Upper lobe of right lung (tissue), 1 donor: ENCODE data around the gene PSAP. TPM values are rescaled to one million over a fixed set of nuclear protein-coding genes. Genes with fewer than 3 reads are reported as not detected.
A peak's percentile ranks its signal among the peaks of the same experiment; 100 is the strongest.

Source experiments
- ATAC-seq: fragments of 200-7000 bp; cut with Tn5 transposase; one replicate; pipeline ENCODE4 v1.9.1; 2020; ENCODE audit warnings: mild to moderate bottlenecking, moderate library complexity
- DNase-seq: peaks from one replicate; pipeline ENCODE4 v3.0.0-alpha.2; 2020
- H3K27ac ChIP-seq: fragments of 200-600 bp; one replicate; pipeline ENCODE4 v1.8.0; 2022
- H3K27me3 ChIP-seq: fragments of 200-600 bp; one replicate; pipeline ENCODE4 v1.8.0; 2022; ENCODE audit warnings: mild to moderate bottlenecking
- H3K36me3 ChIP-seq: fragments of 200-600 bp; one replicate; pipeline ENCODE4 v1.8.0; 2022
- H3K4me1 ChIP-seq: fragments of 200-600 bp; one replicate; pipeline ENCODE4 v1.8.0; 2022
- H3K4me3 ChIP-seq: fragments of 200-600 bp; one replicate; pipeline ENCODE4 v1.8.0; 2022; ENCODE audit warnings: mild to moderate bottlenecking
- H3K9me3 ChIP-seq: fragments of 200-600 bp; one replicate; pipeline ENCODE4 v1.8.0; 2022
- CTCF ChIP-seq: fragments of 200-600 bp; IDR thresholded peaks from one replicate; pipeline ENCODE4 v1.8.0; 2022; ENCODE audit warnings: antibody characterized with exemption
- intact Hi-C: fragments of 100-400 bp; cut with DNase I; formaldehyde crosslinking; loops from one replicate; pipeline ENCODE4 v1.11.0; 2022
- total RNA-seq: library from RNA; stranded (reverse); fragmentation: NEBNext Ultra II Directional; extraction: Animal tissue kit (Norgen Biotek cat#: 25700); gene quantifications from one replicate; pipeline ENCODE4 v1.2.1, GENCODE V29; 2021
- donor health status: DM: no; HTN: yes; CAD: no; lungs with severe emphysema.

PSAP gene
- total RNA-seq, 1 donor from 2014 or later: 1,464 TPM

GRCh38 chr10:71893258-71893815 is 42.3 kb upstream of the PSAP start:
- intact Hi-C loops: loop anchor here (10.0 kb wide), 1 partner anchor 59 kb away; no protein-coding TSS in a partner anchor
- no peak for DNase-seq
- peaks cover 2% of the 10 kb centered on the region for H3K4me1 ChIP-seq
- no peak for TF ChIP-seq CTCF
- H3K36me3 ChIP-seq: no peaks in the 10 kb centered on the region
- H3K9me3 ChIP-seq: no peaks in the 10 kb centered on the region
- no peak for ATAC-seq
- no peak overlapping the region for H3K27ac ChIP-seq
- no peak overlapping the region for H3K4me3 ChIP-seq
- no peaks in the 10 kb centered on the region for H3K27me3 ChIP-seq

- Histone ChIP-seq H3K27ac (no peak overlapping the region), H3K36me3 (no peaks in the 10 kb centered on the region), H3K4me3 (no peak overlapping the region), H3K27me3 (no peaks in the 10 kb centered on the region), H3K9me3 (no peaks in the 10 kb centered on the region), H3K4me1 (peaks cover 2% of the 10 kb centered on the region)
- no peak for DNase-seq
- ATAC-seq: no peak
- intact Hi-C loops: loop anchor here (10.0 kb wide), 1 partner anchor 57 kb away; no protein-coding TSS in a partner anchor
- no peak for TF ChIP-seq CTCF
These were observed 40.4 kb upstream of the PSAP start for GRCh38 chr10:71891437-71891836.

GRCh38 chr10:71889388-71889987 is 38.4 kb upstream of the PSAP start:
- intact Hi-C loops: no loop called here
- H3K4me1 ChIP-seq: peaks cover 2% of the 10 kb centered on the region
- peak overlapping the region; percentile 74 for H3K27ac ChIP-seq
- H3K36me3 ChIP-seq: no peaks in the 10 kb centered on the region
- ATAC-seq (no peak), DNase-seq (no peak)
- H3K9me3 ChIP-seq: no peaks in the 10 kb centered on the region
- no peaks in the 10 kb centered on the region for H3K27me3 ChIP-seq
- TF ChIP-seq CTCF: no peak
- peak overlapping the region; percentile 54 for H3K4me3 ChIP-seq

- Histone ChIP-seq H3K4me1 (peaks cover 2% of the 10 kb centered on the region), H3K36me3 (no peaks in the 10 kb centered on the region), H3K27me3 (no peaks in the 10 kb centered on the region), H3K27ac (peak overlapping the region; percentile 74), H3K9me3 (no peaks in the 10 kb centered on the region), H3K4me3 (peak overlapping the region; percentile 54)
- DNase-seq (peak; percentile 94), ATAC-seq (peak; percentile 91)
- no peak for TF ChIP-seq CTCF
- intact Hi-C loops: no loop called here
These were observed 37.8 kb upstream of the PSAP start for GRCh38 chr10:71888623-71889387.

GRCh38 chr10:71888248-71888622 is 37.2 kb upstream of the PSAP start:
- no peak for DNase-seq
- H3K27ac ChIP-seq: peak overlapping the region; percentile 74
- no peak for ATAC-seq
- H3K4me3 ChIP-seq: peak overlapping the region; percentile 54
- H3K9me3 ChIP-seq: no peaks in the 10 kb centered on the region
- intact Hi-C loops: no loop called here
- peaks cover 2% of the 10 kb centered on the region for H3K4me1 ChIP-seq
- no peaks in the 10 kb centered on the region for H3K36me3 ChIP-seq
- TF ChIP-seq CTCF: no peak
- H3K27me3 ChIP-seq: no peaks in the 10 kb centered on the region
